ENCODE results near the gene GGT6.

GRCh38 chr17:4580291-4580690 is 19.9 kb upstream of the GGT6 start:
- TF ChIP-seq POLR2A (IDR thresholded peaks at IDR 0.05) (no peak), CTCF (IDR thresholded peaks at IDR 0.05) (no peak)

All from Peyer's patch (tissue), 4 donors.